Ishikawa (cell line): ENCODE results near the gene ADCY2.

Experiments
- CEBPB ChIP-seq: IDR thresholded peaks from 2 replicates; pipeline ENCODE4 v1.6.1; 2012
- CREB1 ChIP-seq: IDR thresholded peaks from 2 replicates; pipeline ENCODE4 v1.6.1; 2012; ENCODE audit warnings: low read depth
- EGR1 ChIP-seq: IDR thresholded peaks from 2 replicates; pipeline ENCODE4 v1.6.1; 2012
- EP300 ChIP-seq: IDR thresholded peaks from 2 replicates; pipeline ENCODE4 v1.6.1; 2012; ENCODE audit warnings: borderline replicate concordance
- FOXM1 ChIP-seq: IDR thresholded peaks from 2 replicates; pipeline ENCODE4 v1.6.1; 2012; ENCODE audit warnings: low read depth, borderline replicate concordance
- RAD21 ChIP-seq: IDR thresholded peaks from 2 replicates; pipeline ENCODE4 v1.6.1; 2012; ENCODE audit warnings: low read depth
- REST ChIP-seq: IDR thresholded peaks from 2 replicates; pipeline ENCODE4 v1.6.1; 2012; ENCODE audit warnings: low read depth, mild to moderate bottlenecking
- TAF1 ChIP-seq: IDR thresholded peaks from 2 replicates; pipeline ENCODE4 v1.6.1; 2012; ENCODE audit warnings: low read depth, mild to moderate bottlenecking
- YY1 ChIP-seq: IDR thresholded peaks from 2 replicates; pipeline ENCODE4 v1.6.1; 2012; ENCODE audit warnings: low read depth
- ZBTB7A ChIP-seq: IDR thresholded peaks from 2 replicates; pipeline ENCODE4 v1.6.1; 2012; ENCODE audit warnings: low read depth
- TF ChIP-seq, protein P1 (sequence below): IDR thresholded peaks from 2 replicates; pipeline ENCODE4 v1.6.1; 2012
- TF ChIP-seq, protein P2 (sequence below): IDR thresholded peaks from 2 replicates; pipeline ENCODE4 v1.6.1; 2012

- TF ChIP-seq, protein P1, sequence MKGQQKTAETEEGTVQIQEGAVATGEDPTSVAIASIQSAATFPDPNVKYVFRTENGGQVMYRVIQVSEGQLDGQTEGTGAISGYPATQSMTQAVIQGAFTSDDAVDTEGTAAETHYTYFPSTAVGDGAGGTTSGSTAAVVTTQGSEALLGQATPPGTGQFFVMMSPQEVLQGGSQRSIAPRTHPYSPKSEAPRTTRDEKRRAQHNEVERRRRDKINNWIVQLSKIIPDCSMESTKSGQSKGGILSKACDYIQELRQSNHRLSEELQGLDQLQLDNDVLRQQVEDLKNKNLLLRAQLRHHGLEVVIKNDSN: no peak
- TF ChIP-seq RAD21: no peak
- TF ChIP-seq, protein P2, sequence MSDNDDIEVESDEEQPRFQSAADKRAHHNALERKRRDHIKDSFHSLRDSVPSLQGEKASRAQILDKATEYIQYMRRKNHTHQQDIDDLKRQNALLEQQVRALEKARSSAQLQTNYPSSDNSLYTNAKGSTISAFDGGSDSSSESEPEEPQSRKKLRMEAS: no peak
- TF ChIP-seq TAF1: no peak
- TF ChIP-seq EP300: no peak
- TF ChIP-seq YY1: no peak
- no peak for TF ChIP-seq EGR1
- TF ChIP-seq CEBPB: no peak
- TF ChIP-seq FOXM1: no peak
- no peak for TF ChIP-seq ZBTB7A
- TF ChIP-seq REST: no peak
- TF ChIP-seq CREB1: no peak
These were observed 145.0 kb downstream of the ADCY2 start for GRCh38 chr5:7540736-7541485.
